ENCODE results near the gene ADAM8.

- TF ChIP-seq CTCF (conservative IDR thresholded peaks at IDR 0.05; ENCODE audit: low read depth, low read length) = no peak
- no peak for TF ChIP-seq POLR2A (IDR thresholded peaks at IDR 0.05; ENCODE audit: low read depth, low read length)
- peak; percentile 62; the same call in 1 of the 2 replicates for TF ChIP-seq MXI1 (IDR thresholded peaks at IDR 0.05; ENCODE audit: borderline replicate concordance, low read depth, low read length)
- TF ChIP-seq RFX5 (IDR thresholded peaks at IDR 0.05; ENCODE audit: low read depth, low read length) = no peak
- TF ChIP-seq RAD21 (IDR thresholded peaks at IDR 0.05; ENCODE audit: low read length) = no peak
- TF ChIP-seq CEBPB (IDR thresholded peaks at IDR 0.05; ENCODE audit: low read depth, low read length) = no peak
- TF ChIP-seq FOS (IDR thresholded peaks at IDR 0.05; ENCODE audit: low read depth, low read length) = peak; percentile 28; the same call in 1 of the 2 replicates
- TF ChIP-seq MAFK (IDR thresholded peaks at IDR 0.05; ENCODE audit: low read depth, low read length) = no peak
- no peak for TF ChIP-seq SMC3 (IDR thresholded peaks at IDR 0.05; ENCODE audit: low read depth, low read length)
- no peak for TF ChIP-seq ELK1 (IDR thresholded peaks at IDR 0.05; ENCODE audit: borderline replicate concordance, low read depth, low read length)
Observed at GRCh38 chr10:133242611-133243356, 33.9 kb downstream of the ADAM8 start.
